ENCODE data around the gene TAB2.
"Not testable (repeated sequence)": the region's sequence is repeated elsewhere in the genome, so short reads cannot be mapped to it uniquely, and the experiment has no call there.

TAB2 gene

DNA sequence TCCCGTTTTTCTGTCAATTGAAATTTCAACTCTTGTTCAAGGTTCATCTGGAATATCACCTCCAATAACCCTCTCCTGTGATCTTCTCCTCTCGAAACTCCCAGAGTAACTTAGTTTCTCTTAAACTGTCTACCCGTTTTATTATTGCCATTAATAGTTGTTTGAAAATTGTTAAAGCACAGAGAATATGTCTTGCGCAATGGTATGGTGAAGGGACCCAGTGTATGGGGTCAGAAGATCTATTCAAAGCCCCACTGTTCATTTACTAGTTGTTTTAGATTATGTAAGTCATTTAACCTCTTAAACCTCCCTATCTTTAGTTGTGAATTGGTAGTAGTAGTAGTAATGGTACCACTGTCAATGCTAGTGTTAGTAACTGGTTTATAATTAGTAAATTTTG, 6.2 kb upstream of the TAB2 start:
- Histone ChIP-seq H3K27ac (ENCODE audit: low read depth, low read length, severe bottlenecking) (no peak overlapping the region), H3K36me3 (ENCODE audit: control insufficient read depth, insufficient read depth, low read length) (no peaks in the 10 kb centered on the region), H3K9me3 (ENCODE audit: control insufficient read depth, low read length) (no peaks in the 10 kb centered on the region), H3K4me3 (ENCODE audit: extremely low read depth, insufficient read depth, low read length, poor library complexity, severe bottlenecking) (no peak overlapping the region), H3K4me1 (ENCODE audit: control insufficient read depth, insufficient read depth, low read length, poor library complexity, severe bottlenecking) (peaks cover 16% of the 10 kb centered on the region)
- 64 to 92% methylated on average over 1 of the region's 4 CpGs for WGBS, 2 experiments (ENCODE audit: insufficient coverage in 2 of 2)

DNA sequence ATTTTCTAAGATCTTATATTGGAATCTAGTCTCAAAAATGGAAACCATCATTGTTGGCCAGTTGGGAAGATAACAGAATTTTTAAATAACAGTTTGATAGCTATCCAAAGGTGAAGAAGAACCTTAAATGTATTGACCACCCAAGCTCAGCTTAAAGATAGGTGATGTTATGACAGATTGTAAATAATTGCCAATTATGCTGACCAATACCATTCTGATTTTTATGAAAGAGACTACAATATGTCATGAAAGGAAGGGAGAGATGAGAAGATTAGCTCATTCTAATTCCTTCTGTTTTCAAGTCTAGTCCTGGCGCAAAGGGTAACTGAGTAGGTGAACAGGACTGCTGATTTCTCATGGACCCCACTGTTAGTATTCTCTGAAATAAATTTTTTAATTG, 5.7 kb upstream of the TAB2 start:
- Histone ChIP-seq H3K27ac (ENCODE audit: low read depth, low read length, severe bottlenecking) (no peak overlapping the region), H3K4me1 (ENCODE audit: control insufficient read depth, insufficient read depth, low read length, poor library complexity, severe bottlenecking) (peaks cover 13% of the 10 kb centered on the region), H3K36me3 (ENCODE audit: control insufficient read depth, insufficient read depth, low read length) (no peaks in the 10 kb centered on the region), H3K9me3 (ENCODE audit: control insufficient read depth, low read length) (no peaks in the 10 kb centered on the region), H3K4me3 (ENCODE audit: extremely low read depth, insufficient read depth, low read length, poor library complexity, severe bottlenecking) (no peak overlapping the region)
- WGBS, 2 experiments (ENCODE audit: insufficient coverage in 2 of 2) = no CpG with 5 or more reads among the region's 1 CpG

DNA sequence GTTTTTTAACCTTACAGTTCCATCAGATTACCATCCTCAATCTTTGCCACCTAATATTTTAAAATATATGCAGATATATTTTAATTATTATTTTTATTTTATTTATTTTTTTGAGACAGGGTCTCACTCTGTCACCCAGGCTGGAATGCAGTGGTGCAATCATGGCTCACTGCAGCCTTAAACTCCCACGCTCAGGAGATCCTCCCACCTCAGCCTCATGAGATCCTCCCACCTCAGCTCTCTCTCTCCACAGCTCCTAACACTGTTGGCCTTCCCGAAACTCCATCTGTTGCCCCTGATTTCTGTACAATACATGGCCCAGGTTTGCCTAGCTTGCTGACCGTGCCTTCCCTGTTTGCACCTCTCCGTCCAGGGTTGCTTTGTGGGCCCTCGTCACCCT, 4.4 kb upstream of the TAB2 start:
- Histone ChIP-seq H3K36me3 (ENCODE audit: control insufficient read depth, insufficient read depth, low read length) (no peaks in the 10 kb centered on the region), H3K9me3 (ENCODE audit: control insufficient read depth, low read length) (no peaks in the 10 kb centered on the region), H3K27ac (ENCODE audit: low read depth, low read length, severe bottlenecking) (no peak overlapping the region), H3K4me1 (ENCODE audit: control insufficient read depth, insufficient read depth, low read length, poor library complexity, severe bottlenecking) (peaks cover 7% of the 10 kb centered on the region), H3K4me3 (ENCODE audit: extremely low read depth, insufficient read depth, low read length, poor library complexity, severe bottlenecking) (no peak overlapping the region)
- 93 to 98% methylated on average over 5 of the region's 5 CpGs for WGBS, 2 experiments (ENCODE audit: insufficient coverage in 2 of 2)

DNA sequence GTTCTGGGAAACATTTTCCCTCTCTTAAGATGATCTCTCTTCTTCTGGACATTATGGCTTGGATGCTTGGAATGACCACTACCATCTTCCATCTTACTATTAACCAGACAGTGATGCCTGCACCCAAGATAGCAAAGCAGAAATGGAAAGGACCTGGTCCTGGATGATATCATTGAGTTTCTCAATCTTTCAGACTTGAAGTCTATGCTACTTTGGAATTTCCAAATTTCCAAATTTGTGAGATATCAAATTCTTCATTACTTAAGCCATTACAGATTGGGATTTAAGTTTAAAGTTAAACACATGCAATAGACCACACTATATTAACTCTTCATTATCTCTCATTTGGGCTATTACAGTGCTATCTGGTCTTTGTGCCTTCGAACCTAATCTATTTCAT, 3.7 kb upstream of the TAB2 start:
- WGBS, 2 experiments (ENCODE audit: insufficient coverage in 2 of 2) = 100% methylated on average over 1 of the region's 1 CpG

DNA sequence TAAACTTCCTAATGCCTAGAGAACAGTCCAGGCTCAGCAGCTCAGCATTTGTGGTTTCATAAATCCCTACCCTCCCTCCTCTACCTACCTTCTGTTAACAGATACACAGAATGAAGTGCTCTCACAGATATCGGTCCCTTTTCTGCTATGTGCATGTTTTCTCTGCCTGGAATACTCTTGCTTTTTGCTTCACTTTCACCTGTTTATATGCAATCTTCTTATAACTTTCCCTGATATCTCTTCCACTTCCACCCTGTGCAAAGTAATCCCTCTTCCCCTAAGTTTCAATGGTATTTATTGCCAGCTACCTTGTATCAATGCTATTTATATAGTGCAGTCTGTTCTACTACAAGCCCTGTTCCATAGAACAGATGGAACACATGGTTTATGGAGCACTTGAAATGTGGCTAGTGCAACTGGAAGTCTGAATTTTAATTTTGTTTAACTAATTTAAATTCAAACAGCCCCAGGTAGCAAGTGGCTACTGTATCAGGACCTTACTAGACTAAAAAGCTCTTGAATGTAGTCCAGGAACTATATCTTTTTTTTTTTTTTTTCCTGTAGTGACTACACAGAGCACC, 3.1 kb upstream of the TAB2 start:
- Histone ChIP-seq H3K4me3 (ENCODE audit: extremely low read depth, insufficient read depth, low read length, poor library complexity, severe bottlenecking) (no peak overlapping the region), H3K9me3 (ENCODE audit: control insufficient read depth, low read length) (no peaks in the 10 kb centered on the region), H3K36me3 (ENCODE audit: control insufficient read depth, insufficient read depth, low read length) (no peaks in the 10 kb centered on the region), H3K4me1 (ENCODE audit: control insufficient read depth, insufficient read depth, low read length, poor library complexity, severe bottlenecking) (peaks cover 3% of the 10 kb centered on the region), H3K27ac (ENCODE audit: low read depth, low read length, severe bottlenecking) (no peak overlapping the region)
- 80 to 100% methylated on average over 1 of the region's 1 CpG for WGBS, 2 experiments (ENCODE audit: insufficient coverage in 2 of 2)

More for the DNA sequence above, 3.7 kb upstream of the TAB2 start:
- no peak overlapping the region for H3K4me3 ChIP-seq (ENCODE audit: extremely low read depth, insufficient read depth, low read length, poor library complexity, severe bottlenecking)
- H3K36me3 ChIP-seq (ENCODE audit: control insufficient read depth, insufficient read depth, low read length) = no peaks in the 10 kb centered on the region
- H3K9me3 ChIP-seq (ENCODE audit: control insufficient read depth, low read length) = no peaks in the 10 kb centered on the region
- no peak overlapping the region for H3K27ac ChIP-seq (ENCODE audit: low read depth, low read length, severe bottlenecking)
- H3K4me1 ChIP-seq (ENCODE audit: control insufficient read depth, insufficient read depth, low read length, poor library complexity, severe bottlenecking) = peaks cover 3% of the 10 kb centered on the region

DNA sequence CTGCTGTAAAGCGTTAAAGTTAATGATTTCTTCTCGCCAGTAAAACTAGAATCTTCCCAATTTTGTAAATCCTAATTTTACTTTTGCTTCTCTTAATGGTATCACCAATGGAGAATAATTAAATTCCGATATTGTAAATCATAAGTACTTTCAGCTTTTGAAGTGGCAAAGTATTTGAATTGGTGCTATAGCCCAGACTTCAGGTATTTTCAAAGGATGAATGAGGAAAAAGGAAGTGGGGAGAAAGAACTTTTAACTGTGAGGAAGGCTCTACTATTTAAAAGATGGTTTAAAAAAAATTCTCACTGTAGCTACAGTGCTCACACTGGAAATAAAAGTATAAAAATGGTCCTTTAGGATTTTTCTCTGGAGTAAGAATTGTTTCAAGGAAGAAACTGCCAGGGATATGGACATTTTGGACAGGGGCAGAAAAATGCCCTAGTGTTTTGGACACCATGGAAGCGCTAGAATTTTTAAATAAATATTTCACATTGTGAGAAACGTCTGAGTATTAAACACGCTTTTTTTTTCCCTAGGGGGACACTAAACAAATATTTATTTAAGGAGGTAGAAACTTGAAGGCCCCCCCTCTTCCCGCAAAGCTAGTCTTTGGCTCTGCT, 1.3 kb upstream of the TAB2 start:
- Histone ChIP-seq H3K27ac (ENCODE audit: low read depth, low read length, severe bottlenecking) (peak overlapping the region; percentile 98), H3K4me3 (ENCODE audit: extremely low read depth, insufficient read depth, low read length, poor library complexity, severe bottlenecking) (peak overlapping the region; percentile 90), H3K4me1 (ENCODE audit: control insufficient read depth, insufficient read depth, low read length, poor library complexity, severe bottlenecking) (peaks cover 9% of the 10 kb centered on the region), H3K36me3 (ENCODE audit: control insufficient read depth, insufficient read depth, low read length) (no peaks in the 10 kb centered on the region), H3K9me3 (ENCODE audit: control insufficient read depth, low read length) (no peaks in the 10 kb centered on the region)
- WGBS, 2 experiments (ENCODE audit: insufficient coverage in 2 of 2) = 100% methylated on average over 1 of the region's 7 CpGs; no CpG with 5 or more reads in 1 of the 2 experiments

DNA sequence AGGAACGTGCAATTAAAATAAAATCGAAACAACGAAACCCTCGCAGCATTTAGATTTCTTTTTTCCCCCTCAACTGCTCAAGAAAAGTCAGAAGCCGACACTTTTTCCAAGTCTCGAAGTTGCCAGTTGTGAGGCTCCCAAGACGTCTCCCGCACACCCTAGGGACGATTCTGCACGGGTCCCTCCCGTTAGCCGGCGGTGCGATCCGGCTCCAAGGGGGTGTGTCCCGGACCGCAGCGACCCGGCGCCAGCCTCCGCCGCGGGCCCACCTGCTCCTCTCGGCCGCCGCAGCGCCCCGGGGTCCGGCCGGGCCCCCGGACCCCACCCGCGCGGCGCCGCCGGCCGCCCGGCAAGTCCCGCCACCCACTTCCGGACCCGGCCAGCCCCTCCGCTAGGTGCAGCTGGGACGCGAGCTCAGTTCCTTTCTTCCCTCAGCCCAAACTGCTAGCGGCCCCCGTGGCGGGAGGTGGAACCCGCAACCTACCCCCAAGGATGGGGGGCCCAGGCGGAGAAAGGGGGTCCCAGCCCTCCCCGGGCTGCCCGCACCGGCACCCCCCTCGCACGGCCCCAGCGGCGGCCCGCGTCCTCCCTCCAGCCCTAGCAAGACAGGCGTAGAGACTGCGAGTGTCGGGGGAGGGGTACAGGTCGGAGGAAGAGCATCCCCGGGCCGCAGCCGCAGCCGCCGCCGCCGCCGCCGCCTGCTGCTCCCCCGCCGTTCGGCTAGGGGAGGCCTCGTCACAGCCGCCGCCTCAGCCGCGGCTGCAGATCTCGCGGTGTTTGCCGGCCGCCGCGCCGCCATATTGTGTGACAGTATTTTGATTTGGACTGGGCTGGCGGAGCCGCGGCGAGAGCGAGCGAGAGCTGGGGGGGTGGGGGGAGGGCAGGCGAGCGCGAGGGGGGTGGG, 520 bp upstream of the TAB2 start:
- WGBS, 2 experiments (ENCODE audit: insufficient coverage in 2 of 2) = 1% methylated on average over 24 to 67 of the region's 96 CpGs
- peak overlapping the region; percentile 90 for H3K4me3 ChIP-seq (ENCODE audit: extremely low read depth, insufficient read depth, low read length, poor library complexity, severe bottlenecking)
- peak overlapping the region; percentile 98 for H3K27ac ChIP-seq (ENCODE audit: low read depth, low read length, severe bottlenecking)
- H3K9me3 ChIP-seq (ENCODE audit: control insufficient read depth, low read length) = no peaks in the 10 kb centered on the region
- H3K4me1 ChIP-seq (ENCODE audit: control insufficient read depth, insufficient read depth, low read length, poor library complexity, severe bottlenecking) = peaks cover 9% of the 10 kb centered on the region
- no peaks in the 10 kb centered on the region for H3K36me3 ChIP-seq (ENCODE audit: control insufficient read depth, insufficient read depth, low read length)

DNA sequence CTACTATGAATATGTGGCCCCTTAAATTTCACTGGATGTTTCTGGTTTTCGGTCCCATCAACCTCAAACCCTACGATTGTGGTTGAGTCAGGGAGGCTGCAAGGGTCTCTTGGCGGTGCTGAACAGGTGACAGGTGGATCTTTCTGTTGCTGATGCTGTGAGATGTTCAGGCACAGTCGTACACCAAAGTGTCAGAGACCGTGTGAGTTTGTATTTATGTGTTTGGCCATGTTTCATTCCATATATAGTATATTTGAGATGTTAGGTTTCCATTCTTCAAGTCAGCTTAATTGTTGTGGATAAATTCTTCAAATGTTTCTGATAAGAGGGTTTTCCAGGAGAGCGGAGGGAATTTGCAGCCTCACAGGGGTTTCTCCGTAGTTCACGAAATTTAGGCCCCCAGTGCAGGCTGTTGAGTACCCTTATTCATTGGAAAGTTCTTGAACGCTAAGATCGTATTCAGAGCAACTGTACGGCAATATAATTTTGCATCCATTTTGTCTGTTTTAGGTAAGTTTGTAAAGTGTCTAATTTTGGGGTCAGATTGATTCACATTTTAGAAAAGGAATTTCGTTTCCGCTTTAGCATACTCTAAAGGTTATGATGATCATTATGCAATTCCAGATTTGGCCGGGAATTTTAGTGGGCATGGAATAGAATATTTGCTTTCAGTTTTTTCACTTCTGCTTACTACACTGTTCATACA, 1.2 kb downstream of the TAB2 start:
- H3K27ac ChIP-seq (ENCODE audit: low read depth, low read length, severe bottlenecking) = peak overlapping the region; percentile 92
- no peaks in the 10 kb centered on the region for H3K36me3 ChIP-seq (ENCODE audit: control insufficient read depth, insufficient read depth, low read length)
- peaks cover 9% of the 10 kb centered on the region for H3K4me1 ChIP-seq (ENCODE audit: control insufficient read depth, insufficient read depth, low read length, poor library complexity, severe bottlenecking)
- WGBS, 2 experiments (ENCODE audit: insufficient coverage in 2 of 2) = 10 to 13% methylated on average over 6 of the region's 14 CpGs
- H3K9me3 ChIP-seq (ENCODE audit: control insufficient read depth, low read length) = no peaks in the 10 kb centered on the region
- H3K4me3 ChIP-seq (ENCODE audit: extremely low read depth, insufficient read depth, low read length, poor library complexity, severe bottlenecking) = peak overlapping the region; percentile 90

DNA sequence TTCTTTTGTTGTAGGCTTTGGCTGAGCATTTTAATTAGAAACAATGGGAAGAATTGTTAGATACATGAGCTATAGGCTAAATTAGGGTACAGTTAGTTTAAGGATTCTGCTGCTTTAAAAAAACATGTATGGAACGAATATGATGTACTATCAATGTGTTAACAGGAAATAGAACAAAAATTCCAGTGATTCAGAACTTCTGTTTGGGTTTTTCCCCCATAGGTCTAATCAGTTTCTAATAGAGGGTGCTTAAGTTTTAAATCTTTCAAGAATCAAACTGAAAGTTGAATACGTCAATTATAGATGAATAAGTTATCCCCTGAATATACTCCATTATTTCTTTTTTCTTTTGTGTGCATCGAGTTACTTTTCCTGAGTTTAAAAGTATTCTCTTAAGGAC, 1.9 kb downstream of the TAB2 start:
- 80% methylated on average over 1 of the region's 3 CpGs; no CpG with 5 or more reads in 1 of the 2 experiments for WGBS, 2 experiments (ENCODE audit: insufficient coverage in 2 of 2)
- peak overlapping the region; percentile 90 for H3K4me3 ChIP-seq (ENCODE audit: extremely low read depth, insufficient read depth, low read length, poor library complexity, severe bottlenecking)
- no peaks in the 10 kb centered on the region for H3K9me3 ChIP-seq (ENCODE audit: control insufficient read depth, low read length)
- peaks cover 16% of the 10 kb centered on the region for H3K4me1 ChIP-seq (ENCODE audit: control insufficient read depth, insufficient read depth, low read length, poor library complexity, severe bottlenecking)
- H3K27ac ChIP-seq (ENCODE audit: low read depth, low read length, severe bottlenecking) = peak overlapping the region; percentile 13
- H3K36me3 ChIP-seq (ENCODE audit: control insufficient read depth, insufficient read depth, low read length) = no peaks in the 10 kb centered on the region

DNA sequence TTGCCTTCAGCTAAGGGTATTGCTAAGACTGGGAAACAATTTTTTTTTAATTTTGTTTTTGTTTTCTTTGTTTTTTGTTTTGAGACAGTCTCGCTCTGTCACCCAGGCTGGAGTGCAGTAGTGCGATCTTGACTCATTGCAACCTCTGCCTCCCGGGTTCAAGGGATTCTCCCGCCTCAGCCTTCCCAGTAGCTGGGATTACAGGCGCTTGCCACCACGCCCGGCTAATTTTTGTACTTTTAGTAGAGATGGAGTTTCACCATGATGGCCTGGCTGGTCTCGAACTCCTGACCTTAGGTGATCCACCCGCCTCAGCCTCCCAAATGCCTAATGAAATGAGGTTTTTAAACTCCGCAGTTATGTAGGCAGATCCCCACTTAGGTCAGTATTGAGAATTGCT, 2.5 kb downstream of the TAB2 start:
- H3K4me1 ChIP-seq (ENCODE audit: control insufficient read depth, insufficient read depth, low read length, poor library complexity, severe bottlenecking) = peaks cover 21% of the 10 kb centered on the region
- not testable (repeated sequence) for H3K9me3 ChIP-seq (ENCODE audit: control insufficient read depth, low read length); H3K36me3 ChIP-seq (ENCODE audit: control insufficient read depth, insufficient read depth, low read length); H3K27ac ChIP-seq (ENCODE audit: low read depth, low read length, severe bottlenecking)
- H3K4me3 ChIP-seq (ENCODE audit: extremely low read depth, insufficient read depth, low read length, poor library complexity, severe bottlenecking) = peak overlapping the region; percentile 90
- WGBS, 2 experiments (ENCODE audit: insufficient coverage in 2 of 2) = 86 to 93% methylated on average over 6 to 7 of the region's 10 CpGs
